Prostate gland (tissue), 2 donors: Measurements from ENCODE around the gene CTNNA2.

Experiments used
- POLR2A ChIP-seq: fragments of 450-650 bp; IDR thresholded peaks from one replicate; pipeline ENCODE4 v1.6.1; 2016; ENCODE audit warnings: antibody characterized with exemption, mild to moderate bottlenecking
- TF ChIP-seq, protein P1 (sequence below), 4 experiments: fragments of 200-600 bp in 2 of 4; fragments of 450-650 bp in 2 of 4; sonication (generic) in 2 of 4; IDR thresholded peaks; 1 replicate in 3 of 4; 2 replicates in 1 of 4; pipeline ENCODE4 v1.5.1; 2016 to 2019; ENCODE audit warnings: antibody characterized with exemption in 4 of 4, mild to moderate bottlenecking in 2 of 4, moderate library complexity in 2 of 4

DNA sequence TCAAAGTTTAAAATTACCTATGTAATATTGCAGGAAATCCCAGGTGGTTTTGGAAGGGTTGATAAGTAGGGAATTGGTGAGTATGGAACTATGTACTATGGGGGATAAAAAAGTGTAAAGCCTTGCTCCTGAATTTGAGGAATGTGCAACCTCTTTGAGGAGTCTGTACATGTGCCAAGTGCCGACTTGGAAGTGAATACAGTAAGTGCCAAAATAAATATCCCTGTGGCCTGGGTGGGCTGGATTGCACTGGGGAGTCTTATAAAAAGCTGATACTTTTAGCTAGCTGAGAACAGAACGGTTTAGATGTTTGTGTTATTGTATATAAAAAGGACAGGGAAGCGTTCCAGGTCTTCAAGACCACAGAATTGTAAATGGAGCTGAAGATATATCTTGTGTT, 1108.8 kb downstream of the CTNNA2 start:
- TF ChIP-seq, protein P1, sequence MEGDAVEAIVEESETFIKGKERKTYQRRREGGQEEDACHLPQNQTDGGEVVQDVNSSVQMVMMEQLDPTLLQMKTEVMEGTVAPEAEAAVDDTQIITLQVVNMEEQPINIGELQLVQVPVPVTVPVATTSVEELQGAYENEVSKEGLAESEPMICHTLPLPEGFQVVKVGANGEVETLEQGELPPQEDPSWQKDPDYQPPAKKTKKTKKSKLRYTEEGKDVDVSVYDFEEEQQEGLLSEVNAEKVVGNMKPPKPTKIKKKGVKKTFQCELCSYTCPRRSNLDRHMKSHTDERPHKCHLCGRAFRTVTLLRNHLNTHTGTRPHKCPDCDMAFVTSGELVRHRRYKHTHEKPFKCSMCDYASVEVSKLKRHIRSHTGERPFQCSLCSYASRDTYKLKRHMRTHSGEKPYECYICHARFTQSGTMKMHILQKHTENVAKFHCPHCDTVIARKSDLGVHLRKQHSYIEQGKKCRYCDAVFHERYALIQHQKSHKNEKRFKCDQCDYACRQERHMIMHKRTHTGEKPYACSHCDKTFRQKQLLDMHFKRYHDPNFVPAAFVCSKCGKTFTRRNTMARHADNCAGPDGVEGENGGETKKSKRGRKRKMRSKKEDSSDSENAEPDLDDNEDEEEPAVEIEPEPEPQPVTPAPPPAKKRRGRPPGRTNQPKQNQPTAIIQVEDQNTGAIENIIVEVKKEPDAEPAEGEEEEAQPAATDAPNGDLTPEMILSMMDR (IDR thresholded peaks at IDR 0.05): no peak
- TF ChIP-seq POLR2A: no peak
